ENCODE data around the gene PCDHAC2. TPM values are rescaled to one million over a fixed set of nuclear protein-coding genes. Genes with fewer than 3 reads are reported as not detected.
A peak's percentile ranks its signal among the peaks of the same experiment; 100 is the strongest.

Gene PCDHAC2
- total RNA-seq, 1 experiment from 2014 or later, result 1.2 TPM

DNA sequence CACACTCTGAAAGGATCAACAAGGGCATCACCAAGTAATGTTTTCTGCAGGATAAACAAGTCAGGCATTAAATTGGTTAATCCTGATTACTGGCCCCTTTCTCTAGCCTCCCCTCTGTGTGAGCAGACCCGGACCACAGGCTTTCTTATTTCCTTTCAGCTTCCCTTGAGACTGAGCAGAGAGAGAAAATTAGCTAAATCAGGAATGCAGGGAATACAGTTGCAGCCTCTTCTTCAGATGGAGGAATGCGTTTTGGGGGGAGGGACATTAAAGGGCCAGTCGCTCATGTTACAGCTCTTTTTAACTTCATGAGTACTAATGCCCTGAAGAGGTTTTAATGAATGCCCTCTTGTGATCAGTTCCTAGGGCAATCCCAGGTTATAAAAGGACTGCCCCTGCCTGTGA, 19.8 kb downstream of the PCDHAC2 start:
- DNase-seq (ENCODE audit: low read depth), result no peak

DNA sequence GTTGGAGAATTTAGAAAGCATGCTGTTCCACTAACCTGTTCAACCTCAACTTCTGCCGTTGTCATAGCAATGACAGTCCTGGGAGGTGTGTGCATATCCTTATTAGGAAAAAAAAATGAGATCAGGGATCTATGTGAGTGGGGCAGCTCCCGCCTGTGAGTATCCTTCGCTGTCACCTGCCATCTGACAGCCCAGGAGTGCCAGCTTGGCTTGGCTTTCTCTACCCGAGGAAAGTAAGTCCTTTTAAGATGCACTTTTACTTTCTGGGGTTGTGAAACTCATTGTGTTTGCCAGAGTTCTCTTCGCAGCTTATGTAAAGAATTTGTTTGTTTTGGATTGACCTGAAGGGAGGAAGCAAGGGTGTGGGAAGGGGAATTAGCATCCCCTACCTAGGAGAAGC, 21.8 kb downstream of the PCDHAC2 start:
- no peak for DNase-seq (ENCODE audit: low read depth)

DNA sequence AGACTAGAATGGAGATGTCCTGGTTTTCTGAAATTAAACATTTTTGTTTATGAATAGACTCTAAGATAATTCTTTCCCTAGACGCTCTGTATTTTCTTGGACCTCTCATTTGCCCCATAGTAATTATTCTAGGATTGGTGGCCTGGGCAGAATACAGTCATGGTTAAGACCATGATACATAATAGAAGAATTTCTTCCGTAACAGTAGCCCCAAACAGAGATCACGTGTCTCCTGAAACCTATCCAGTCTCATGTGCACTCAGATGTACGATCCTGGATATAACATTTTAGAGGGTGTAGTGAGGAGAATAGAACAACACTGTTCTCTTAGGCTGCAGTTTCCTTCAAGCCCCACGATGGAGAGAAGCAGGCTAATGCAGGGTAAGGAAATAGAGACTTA, 22.3 kb downstream of the PCDHAC2 start:
- DNase-seq (ENCODE audit: low read depth), result peak; percentile 35

- DNase-seq (ENCODE audit: low read depth), result no peak
Measured at GRCh38 chr5:140989254-140990020, 23.2 kb downstream of the PCDHAC2 start.

DNA sequence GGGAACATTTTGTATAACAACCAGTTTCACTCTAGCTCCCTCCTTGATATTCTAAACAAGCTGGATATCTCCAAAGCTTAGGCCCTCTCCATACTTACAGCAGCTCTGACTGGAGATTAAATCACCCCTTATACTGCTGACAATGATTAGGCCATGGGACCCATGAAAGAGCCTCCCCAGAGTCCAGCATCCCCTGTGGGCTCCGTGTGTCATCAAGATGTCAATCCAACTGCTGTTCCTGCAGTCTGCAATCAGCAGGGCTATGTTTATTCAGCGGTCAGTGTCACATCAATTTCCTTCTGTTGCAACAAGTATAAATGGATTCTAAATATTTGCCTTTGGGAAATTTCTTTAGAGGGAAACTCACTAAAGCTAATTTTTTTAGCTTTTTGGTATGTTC, 26.6 kb downstream of the PCDHAC2 start:
- DNase-seq (ENCODE audit: low read depth), result no peak

DNA sequence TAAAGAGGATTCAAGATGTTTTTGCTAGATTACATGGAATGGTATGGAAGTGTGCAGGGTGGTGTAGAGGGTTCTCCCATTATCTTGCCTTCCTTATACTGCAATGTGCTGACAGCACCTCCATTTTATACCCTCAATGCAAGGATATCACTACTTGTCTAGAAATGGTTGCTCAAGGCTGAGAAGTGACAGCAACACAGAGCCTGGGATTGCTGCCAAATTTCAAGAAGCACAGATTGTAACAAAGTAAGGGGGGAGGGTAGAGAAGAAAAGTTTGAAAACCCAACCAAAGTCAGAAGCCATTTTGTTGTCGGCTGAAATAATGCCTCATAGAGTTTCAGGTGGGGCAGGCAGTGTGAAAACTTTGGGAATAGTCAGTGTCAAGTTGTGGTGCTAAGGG, 29.8 kb downstream of the PCDHAC2 start:
- no peak for DNase-seq (ENCODE audit: low read depth)

DNA sequence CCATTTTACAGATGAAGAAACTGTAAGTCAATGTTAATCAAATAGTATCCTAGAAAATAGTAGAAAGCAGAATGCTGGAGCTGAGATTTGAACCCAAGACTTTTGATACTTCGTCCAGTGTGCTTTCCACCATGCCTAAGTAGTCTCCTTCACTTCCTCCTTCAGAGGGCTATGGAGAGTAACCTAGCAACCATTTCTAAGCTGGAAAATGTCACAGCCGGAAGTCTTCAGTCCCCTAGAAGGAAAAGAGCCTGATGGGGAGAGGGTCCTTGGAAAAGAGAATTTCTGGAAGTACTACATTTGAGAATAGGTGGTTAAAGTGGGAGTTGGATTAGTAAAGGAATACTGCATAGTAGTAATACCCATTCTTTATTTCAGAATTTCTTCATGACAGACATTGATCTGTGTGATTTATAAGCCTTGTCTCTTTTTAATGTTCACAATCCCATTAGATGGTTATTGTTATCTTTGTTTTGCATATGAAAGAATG, 32.7 kb downstream of the PCDHAC2 start:
- DNase-seq (ENCODE audit: low read depth), result no peak

DNA sequence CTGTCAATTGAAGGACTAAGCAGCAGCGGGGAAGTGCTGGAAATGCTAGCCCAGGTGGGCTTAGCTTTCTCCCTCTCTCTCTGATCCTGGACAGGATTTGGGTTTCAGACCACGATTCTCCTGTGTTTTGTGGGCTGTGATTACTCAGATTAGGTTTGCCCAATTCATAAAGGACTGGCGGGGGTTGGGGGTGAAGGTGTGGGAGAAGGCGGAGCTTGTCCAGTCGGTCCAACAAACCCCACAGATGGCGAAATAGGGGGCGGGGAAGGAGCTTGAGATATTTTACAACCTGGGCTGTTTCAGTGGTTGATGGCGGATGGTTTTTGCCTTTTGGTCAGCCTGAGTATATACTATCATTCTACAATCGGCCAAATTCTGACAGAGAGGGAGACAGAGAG, 35.2 kb downstream of the PCDHAC2 start:
- peak; percentile 46 for DNase-seq (ENCODE audit: low read depth)

DNA sequence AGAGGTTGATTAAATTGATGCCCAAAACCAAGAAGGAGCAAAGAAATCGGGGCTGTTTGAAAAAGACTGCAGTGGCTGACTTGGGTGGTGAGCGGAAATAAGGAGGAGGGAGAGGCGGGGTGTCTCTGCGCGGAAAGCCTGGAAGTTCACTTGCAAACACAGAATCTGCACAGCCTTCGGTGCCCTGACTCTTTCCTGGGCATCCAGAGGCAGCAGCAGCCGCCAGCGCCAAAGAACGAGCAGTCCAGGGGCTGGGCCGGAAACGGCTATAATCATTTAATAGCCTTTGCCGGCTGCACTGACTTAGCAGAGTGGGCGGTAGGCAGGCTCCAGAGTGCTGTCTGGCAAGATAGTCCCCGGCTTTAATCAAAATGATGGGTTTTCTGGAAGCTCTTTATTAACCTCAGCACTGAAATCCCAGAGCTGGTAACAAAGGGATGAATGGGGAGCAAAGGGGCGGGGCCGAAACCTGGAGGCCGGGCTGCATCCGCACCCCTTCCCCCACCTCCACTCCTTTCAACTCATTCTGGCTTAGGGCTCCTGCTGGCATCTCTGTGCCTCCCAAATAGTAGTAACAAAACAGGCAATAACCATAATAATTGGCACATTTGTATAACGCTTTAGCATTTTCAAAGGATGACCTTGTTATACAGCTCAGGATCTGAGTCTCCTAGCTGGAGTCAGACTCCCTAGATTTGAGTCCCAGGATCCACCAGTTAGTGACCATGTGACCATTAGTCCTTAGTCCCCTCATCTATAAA, 35.7 kb downstream of the PCDHAC2 start:
- peak; percentile 74 for DNase-seq (ENCODE audit: low read depth)

- DNase-seq (ENCODE audit: low read depth), result no peak
Measured at GRCh38 chr5:141002605-141002965, 36.3 kb downstream of the PCDHAC2 start.

DNA sequence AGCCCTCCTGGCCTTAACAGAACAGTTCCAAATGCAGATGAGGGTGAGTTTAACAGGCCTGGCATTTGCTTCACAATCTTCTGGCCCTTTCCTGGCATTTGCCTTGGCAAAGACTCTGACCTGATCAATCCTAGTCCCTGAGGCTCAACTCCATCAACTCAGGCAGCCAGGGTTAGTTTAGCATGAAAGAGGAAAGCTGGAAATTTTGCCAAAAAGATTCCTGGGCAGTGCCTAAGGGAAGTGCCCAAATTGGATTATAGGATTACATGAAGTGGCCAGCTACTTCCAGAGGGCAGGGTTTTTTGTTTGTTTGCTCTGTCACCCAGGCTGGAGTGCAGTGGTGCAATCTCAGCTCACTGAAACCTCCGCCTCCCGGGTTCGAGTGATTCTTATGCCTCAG, 36.8 kb downstream of the PCDHAC2 start:
- no peak for DNase-seq (ENCODE audit: low read depth)

- peak; percentile 90 for DNase-seq (ENCODE audit: low read depth)
Measured at GRCh38 chr5:141003791-141004611, 37.7 kb downstream of the PCDHAC2 start.

- DNase-seq (ENCODE audit: low read depth), result no peak
Measured at GRCh38 chr5:141007791-141008190, 41.5 kb downstream of the PCDHAC2 start.

DNA sequence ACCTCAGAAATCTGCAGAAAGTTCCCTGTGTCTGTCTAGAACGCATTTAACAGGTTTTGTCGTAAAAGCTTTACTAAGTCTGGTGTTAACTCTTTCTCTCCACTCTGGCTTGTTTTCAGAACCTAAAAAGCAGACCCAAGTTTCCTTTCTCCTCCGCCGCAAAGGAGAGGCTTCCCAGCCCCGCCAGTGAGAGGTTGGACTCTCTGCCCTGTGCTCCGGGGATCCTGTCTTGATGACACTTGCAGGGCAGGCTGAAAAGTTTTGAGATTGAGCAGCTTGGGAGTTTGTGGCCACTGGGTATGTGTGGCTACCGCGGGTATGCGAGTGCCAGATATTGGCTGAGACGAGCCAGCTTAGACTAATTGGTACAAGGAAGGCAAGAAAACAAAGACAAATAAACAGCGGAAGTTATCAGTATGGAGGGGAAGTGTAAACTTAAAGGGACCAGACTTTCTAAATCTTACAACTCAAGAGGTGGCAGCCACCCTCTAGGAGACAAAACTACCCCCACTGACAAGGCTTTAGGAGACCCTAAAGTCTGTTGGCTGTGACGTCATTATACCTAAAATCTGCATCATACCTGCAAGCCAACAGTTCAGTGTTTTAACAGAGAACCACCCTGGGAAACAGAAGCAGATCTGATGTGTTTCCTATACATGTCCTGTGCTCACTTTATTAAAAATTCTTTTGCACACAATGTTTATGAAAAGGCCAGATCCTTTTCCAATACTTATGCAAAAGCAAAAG, 43.9 kb downstream of the PCDHAC2 start:
- DNase-seq (ENCODE audit: low read depth), result no peak

DNA sequence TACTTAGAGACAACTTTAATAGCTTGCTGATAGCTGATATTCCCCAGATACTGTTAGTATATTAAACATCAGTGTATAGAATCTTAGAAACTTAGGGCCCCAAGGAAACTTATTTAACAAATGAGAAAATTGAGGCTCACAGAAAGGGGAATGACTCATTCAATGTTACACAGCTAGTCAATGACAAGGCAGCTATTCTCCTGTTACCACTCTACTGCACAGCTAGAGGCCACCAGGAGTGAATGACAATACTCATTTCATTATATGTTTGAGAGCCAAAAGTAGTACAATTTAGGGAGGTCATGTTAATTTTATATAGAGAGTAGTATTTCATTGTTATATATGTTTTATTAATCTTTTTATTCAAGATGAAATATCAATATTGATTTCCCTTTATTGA, 51.7 kb downstream of the PCDHAC2 start:
- no peak for DNase-seq (ENCODE audit: low read depth)

Other genes with a start within 250 kb of the PCDHAC2 start
- gene PCDHA1, start 180.3 kb upstream of the PCDHAC2 start, total RNA-seq (2014; rRNA removed; shearing (Covaris generic)), result 0.42 and 1.2 TPM in 2 replicates
- 0.29 TPM in 1 of 2 replicates, not detected in the other for gene PCDHA2, start 171.6 kb upstream of the PCDHAC2 start, total RNA-seq (2014; rRNA removed; shearing (Covaris generic))
- 0.12 and 0.34 TPM in 2 replicates for gene PCDHA3, start 165.4 kb upstream of the PCDHAC2 start, total RNA-seq (2014; rRNA removed; shearing (Covaris generic))
- gene PCDHA4, start 159.4 kb upstream of the PCDHAC2 start, total RNA-seq (2014; rRNA removed; shearing (Covaris generic)), result 1.0 and 3.0 TPM in 2 replicates
- gene PCDHA5, start 144.9 kb upstream of the PCDHAC2 start, total RNA-seq (2014; rRNA removed; shearing (Covaris generic)), result 0.39 and 0.69 TPM in 2 replicates
- gene PCDHA6, start 138.5 kb upstream of the PCDHAC2 start, total RNA-seq (2014; rRNA removed; shearing (Covaris generic)), result 5.4 and 7.0 TPM in 2 replicates
- gene PCDHA7, start 132.2 kb upstream of the PCDHAC2 start, total RNA-seq (2014; rRNA removed; shearing (Covaris generic)), result 0.71 and 0.97 TPM in 2 replicates
- gene PCDHA8, start 125.3 kb upstream of the PCDHAC2 start, total RNA-seq (2014; rRNA removed; shearing (Covaris generic)), result 0.06 TPM in 1 of 2 replicates, not detected in the other
- 0.11 and 0.51 TPM in 2 replicates for gene PCDHA9, start 118.1 kb upstream of the PCDHAC2 start, total RNA-seq (2014; rRNA removed; shearing (Covaris generic))
- 0.68 and 3.3 TPM in 2 replicates for gene PCDHA10, start 110.6 kb upstream of the PCDHAC2 start, total RNA-seq (2014; rRNA removed; shearing (Covaris generic))
- 1.9 and 2.0 TPM in 2 replicates for gene PCDHA11, start 97.5 kb upstream of the PCDHAC2 start, total RNA-seq (2014; rRNA removed; shearing (Covaris generic))
- gene PCDHA12, start 91.2 kb upstream of the PCDHAC2 start, total RNA-seq (2014; rRNA removed; shearing (Covaris generic)), result 0.69 and 1.5 TPM in 2 replicates
- 0.17 and 0.71 TPM in 2 replicates for gene PCDHA13, start 84.4 kb upstream of the PCDHAC2 start, total RNA-seq (2014; rRNA removed; shearing (Covaris generic))
- gene PCDHAC1, start 40.2 kb upstream of the PCDHAC2 start, total RNA-seq (2014; rRNA removed; shearing (Covaris generic)), result 1.6 and 3.1 TPM in 2 replicates
- 0.06 TPM in 1 of 2 replicates, not detected in the other for gene PCDHB1, start 84.9 kb downstream of the PCDHAC2 start, total RNA-seq (2014; rRNA removed; shearing (Covaris generic))
- gene PCDHB2, start 128.1 kb downstream of the PCDHAC2 start, total RNA-seq (2014; rRNA removed; shearing (Covaris generic)), result 12.1 and 22.4 TPM in 2 replicates
- 0.11 and 0.24 TPM in 2 replicates for gene PCDHB3, start 134.0 kb downstream of the PCDHAC2 start, total RNA-seq (2014; rRNA removed; shearing (Covaris generic))
- 0.51 TPM in 2 replicates for gene PCDHB4, start 155.3 kb downstream of the PCDHAC2 start, total RNA-seq (2014; rRNA removed; shearing (Covaris generic))
- gene PCDHB5, start 168.7 kb downstream of the PCDHAC2 start, total RNA-seq (2014; rRNA removed; shearing (Covaris generic)), result 20.6 and 21.7 TPM in 2 replicates
- gene PCDHB6, start 183.6 kb downstream of the PCDHAC2 start, total RNA-seq (2014; rRNA removed; shearing (Covaris generic)), result 0.69 and 2.9 TPM in 2 replicates
- gene PCDHB7, start 206.2 kb downstream of the PCDHAC2 start, total RNA-seq (2014; rRNA removed; shearing (Covaris generic)), result 2.6 and 3.9 TPM in 2 replicates
- 6.7 and 8.3 TPM in 2 replicates for gene PCDHB8, start 211.3 kb downstream of the PCDHAC2 start, total RNA-seq (2014; rRNA removed; shearing (Covaris generic))
- gene PCDHB16, start 215.9 kb downstream of the PCDHAC2 start, total RNA-seq (2014; rRNA removed; shearing (Covaris generic)), result 4.3 and 4.8 TPM in 2 replicates
- gene PCDHB9, start 220.7 kb downstream of the PCDHAC2 start, total RNA-seq (2014; rRNA removed; shearing (Covaris generic)), result 0.40 and 1.6 TPM in 2 replicates
- gene PCDHB10, start 225.9 kb downstream of the PCDHAC2 start, total RNA-seq (2014; rRNA removed; shearing (Covaris generic)), result 0.40 and 0.71 TPM in 2 replicates
- gene PCDHB11, start 233.2 kb downstream of the PCDHAC2 start, total RNA-seq (2014; rRNA removed; shearing (Covaris generic)), result 0.40 and 1.1 TPM in 2 replicates
- 2.1 and 3.6 TPM in 2 replicates for gene PCDHB12, start 242.2 kb downstream of the PCDHAC2 start, total RNA-seq (2014; rRNA removed; shearing (Covaris generic))
- 1.7 and 2.1 TPM in 2 replicates for gene PCDHB13, start 247.4 kb downstream of the PCDHAC2 start, total RNA-seq (2014; rRNA removed; shearing (Covaris generic))

Measured in Daoy (cell line).